ENCODE measurements around the gene CMBL.

CMBL gene

GRCh38 chr5:10308844-10309243 lies 1.1 kb upstream of the CMBL start:
- H3K4me1 Mint-ChIP-seq: peaks cover 7% of the 10 kb centered on the region
- H3K27ac Mint-ChIP-seq: no peak overlapping the region
- no peak for ATAC-seq (ENCODE audit: low read depth)
- DNase-seq (ENCODE audit: low spot score in 2 of 2): no peak
- peaks cover 2% of the 10 kb centered on the region for H3K36me3 Mint-ChIP-seq
- peak overlapping the region; percentile 14 for H3K4me3 Mint-ChIP-seq
- H3K27me3 Mint-ChIP-seq: peaks cover 25% of the 10 kb centered on the region
- no peaks in the 10 kb centered on the region for H3K9me3 Mint-ChIP-seq

DNA sequence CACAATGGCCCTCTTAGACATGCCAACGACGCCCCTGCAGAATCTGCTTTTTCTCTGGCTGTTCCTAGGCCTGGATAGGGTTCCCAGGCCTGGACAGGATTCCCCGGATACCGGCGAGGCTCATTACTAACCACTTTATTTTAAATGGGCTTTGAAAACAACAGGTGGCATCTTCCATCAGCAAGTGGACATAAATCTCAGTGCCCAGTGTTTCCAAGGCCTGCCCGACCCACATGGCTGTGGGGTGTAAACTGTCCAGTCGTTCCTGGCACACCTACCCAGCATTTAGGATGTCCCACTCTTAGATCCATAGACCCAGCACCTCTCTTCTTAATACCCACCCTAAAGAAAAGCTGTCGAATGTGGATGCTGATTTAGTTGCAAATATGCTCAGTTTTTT lies 896 bp downstream of the CMBL start:
- ATAC-seq (ENCODE audit: low read depth): no peak
- Mint-ChIP-seq H3K9me3 (no peaks in the 10 kb centered on the region), H3K27me3 (peaks cover 25% of the 10 kb centered on the region), H3K36me3 (peaks cover 2% of the 10 kb centered on the region), H3K4me3 (no peak overlapping the region), H3K27ac (no peak overlapping the region), H3K4me1 (peaks cover 7% of the 10 kb centered on the region)
- no peak for DNase-seq (ENCODE audit: low spot score in 2 of 2)

DNA sequence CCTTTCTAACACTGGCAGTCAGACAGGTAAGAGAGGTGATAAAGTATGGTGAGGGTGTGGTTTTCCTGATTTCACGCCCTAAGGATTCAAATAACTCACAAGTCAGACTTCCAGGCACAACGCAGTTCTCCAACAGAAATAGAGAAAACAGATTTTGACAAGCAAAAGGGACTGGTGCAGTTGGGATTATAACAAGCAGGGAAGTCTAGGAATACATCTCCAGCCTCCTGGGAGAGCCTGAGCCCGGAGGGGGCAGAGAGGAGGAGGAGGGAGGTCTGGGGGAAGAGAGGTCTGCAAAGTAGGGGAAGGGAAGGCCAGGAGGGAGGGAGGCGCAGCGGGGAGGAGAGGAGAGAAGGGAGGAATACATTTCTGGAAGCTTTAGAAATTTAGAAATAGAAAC lies 1.6 kb downstream of the CMBL start:
- peaks cover 22% of the 10 kb centered on the region for H3K27me3 Mint-ChIP-seq
- DNase-seq (ENCODE audit: low spot score in 2 of 2) (no peak), ATAC-seq (ENCODE audit: low read depth) (no peak)
- H3K27ac Mint-ChIP-seq: no peak overlapping the region
- peaks cover 7% of the 10 kb centered on the region for H3K4me1 Mint-ChIP-seq
- H3K4me3 Mint-ChIP-seq: peak overlapping the region; percentile 36
- no peaks in the 10 kb centered on the region for H3K9me3 Mint-ChIP-seq
- H3K36me3 Mint-ChIP-seq: peaks cover 2% of the 10 kb centered on the region

DNA sequence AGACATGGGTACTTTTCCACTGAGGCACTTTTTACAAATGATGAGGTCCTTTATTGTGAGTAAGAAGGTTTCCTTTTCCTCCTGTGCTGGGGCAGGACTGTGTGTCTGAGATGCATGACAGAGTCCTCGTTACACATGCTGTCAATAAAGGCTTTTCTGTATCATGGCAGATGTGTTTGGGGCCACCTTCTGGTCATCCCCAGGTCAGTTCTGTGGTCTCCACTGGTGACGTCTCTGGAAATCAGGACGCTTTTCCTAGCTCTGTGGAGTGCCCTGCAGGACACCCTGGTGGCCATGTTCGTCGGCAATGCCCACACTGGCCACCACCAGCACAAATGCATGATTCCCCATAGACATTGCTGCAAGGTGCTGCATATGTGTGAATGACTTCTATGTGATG lies 2.8 kb downstream of the CMBL start:
- no peak overlapping the region for H3K27ac Mint-ChIP-seq
- ATAC-seq (ENCODE audit: low read depth) (no peak), DNase-seq (ENCODE audit: low spot score in 2 of 2) (no peak)
- H3K36me3 Mint-ChIP-seq: peaks cover 2% of the 10 kb centered on the region
- peaks cover 7% of the 10 kb centered on the region for H3K4me1 Mint-ChIP-seq
- H3K9me3 Mint-ChIP-seq: no peaks in the 10 kb centered on the region
- H3K4me3 Mint-ChIP-seq: no peak overlapping the region
- peaks cover 23% of the 10 kb centered on the region for H3K27me3 Mint-ChIP-seq

DNA sequence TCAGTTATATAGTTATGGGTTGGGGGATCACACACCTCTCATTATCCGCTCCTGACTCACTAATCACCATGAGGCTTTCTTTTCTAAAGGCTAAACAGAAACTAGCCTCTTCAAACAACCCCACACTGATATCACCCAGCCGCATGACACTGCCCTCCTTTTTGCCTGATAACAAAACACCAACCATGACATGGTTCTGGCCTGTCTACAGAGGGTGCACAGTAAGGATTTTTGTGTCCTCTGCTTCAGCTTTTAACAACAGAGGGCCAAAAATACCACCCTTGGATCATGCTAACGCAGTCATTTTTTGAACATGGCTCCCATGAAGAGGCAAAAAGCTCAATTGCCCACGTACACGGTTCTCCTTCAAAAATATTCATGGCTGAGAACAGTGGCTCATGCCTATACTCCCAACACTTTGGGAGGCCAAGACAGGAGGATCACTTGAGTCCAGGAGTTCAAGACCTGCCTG lies 4.0 kb downstream of the CMBL start:
- Mint-ChIP-seq H3K9me3 (no peaks in the 10 kb centered on the region), H3K27me3 (peaks cover 22% of the 10 kb centered on the region), H3K36me3 (peaks cover 2% of the 10 kb centered on the region), H3K27ac (no peak overlapping the region), H3K4me1 (peaks cover 7% of the 10 kb centered on the region), H3K4me3 (no peak overlapping the region)
- DNase-seq (ENCODE audit: low spot score in 2 of 2) (no peak), ATAC-seq (ENCODE audit: low read depth) (no peak)

GRCh38 chr5:10303201-10303600 lies 4.5 kb downstream of the CMBL start:
- DNase-seq (ENCODE audit: low spot score in 2 of 2): no peak
- peaks cover 7% of the 10 kb centered on the region for H3K4me1 Mint-ChIP-seq
- no peaks in the 10 kb centered on the region for H3K9me3 Mint-ChIP-seq
- H3K36me3 Mint-ChIP-seq: peaks cover 2% of the 10 kb centered on the region
- no peak for ATAC-seq (ENCODE audit: low read depth)
- H3K27me3 Mint-ChIP-seq: peaks cover 19% of the 10 kb centered on the region
- no peak overlapping the region for H3K27ac Mint-ChIP-seq
- H3K4me3 Mint-ChIP-seq: no peak overlapping the region

GRCh38 chr5:10301842-10302610 lies 5.7 kb downstream of the CMBL start:
- DNase-seq (ENCODE audit: low spot score in 2 of 2) (no peak), ATAC-seq (ENCODE audit: low read depth) (no peak)
- Mint-ChIP-seq H3K27me3 (peaks cover 17% of the 10 kb centered on the region), H3K36me3 (no peaks in the 10 kb centered on the region), H3K4me1 (peaks cover under 1% of the 10 kb centered on the region), H3K4me3 (no peak overlapping the region), H3K27ac (no peak overlapping the region), H3K9me3 (no peaks in the 10 kb centered on the region)

GRCh38 chr5:10301266-10301665 lies 6.4 kb downstream of the CMBL start:
- H3K4me3 Mint-ChIP-seq: no peak overlapping the region
- no peaks in the 10 kb centered on the region for H3K4me1 Mint-ChIP-seq
- H3K9me3 Mint-ChIP-seq: no peaks in the 10 kb centered on the region

DNA sequence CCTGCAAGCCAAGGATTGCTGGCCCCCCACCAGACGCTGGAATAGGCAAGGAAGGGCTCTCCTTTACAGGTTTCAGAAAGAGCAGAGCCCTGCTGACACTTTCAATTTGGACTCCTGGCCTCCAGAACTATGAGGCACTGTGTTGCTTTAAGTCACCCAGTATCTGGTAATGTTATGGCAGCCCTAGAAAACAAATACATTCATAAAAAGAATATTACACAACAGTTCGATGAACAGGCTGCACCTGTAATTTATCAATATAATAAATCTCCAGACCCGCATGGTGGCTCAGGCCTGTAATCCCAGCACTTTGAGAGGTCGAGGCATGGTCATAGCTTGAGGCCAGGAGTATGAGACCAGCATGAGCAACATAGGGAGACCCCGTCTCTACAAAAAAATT lies 7.5 kb downstream of the CMBL start:
- Mint-ChIP-seq H3K36me3 (no peaks in the 10 kb centered on the region), H3K27me3 (peaks cover 13% of the 10 kb centered on the region), H3K4me3 (no peak overlapping the region), H3K9me3 (no peaks in the 10 kb centered on the region), H3K27ac (no peak overlapping the region), H3K4me1 (no peaks in the 10 kb centered on the region)
- DNase-seq (ENCODE audit: low spot score in 2 of 2) (no peak), ATAC-seq (ENCODE audit: low read depth) (no peak)

More at GRCh38 chr5:10301266-10301665, 6.4 kb downstream of the CMBL start:
- Mint-ChIP-seq H3K27me3 (peaks cover 18% of the 10 kb centered on the region), H3K27ac (no peak overlapping the region), H3K36me3 (no peaks in the 10 kb centered on the region)
- DNase-seq (ENCODE audit: low spot score in 2 of 2) (no peak), ATAC-seq (ENCODE audit: low read depth) (no peak)

DNA sequence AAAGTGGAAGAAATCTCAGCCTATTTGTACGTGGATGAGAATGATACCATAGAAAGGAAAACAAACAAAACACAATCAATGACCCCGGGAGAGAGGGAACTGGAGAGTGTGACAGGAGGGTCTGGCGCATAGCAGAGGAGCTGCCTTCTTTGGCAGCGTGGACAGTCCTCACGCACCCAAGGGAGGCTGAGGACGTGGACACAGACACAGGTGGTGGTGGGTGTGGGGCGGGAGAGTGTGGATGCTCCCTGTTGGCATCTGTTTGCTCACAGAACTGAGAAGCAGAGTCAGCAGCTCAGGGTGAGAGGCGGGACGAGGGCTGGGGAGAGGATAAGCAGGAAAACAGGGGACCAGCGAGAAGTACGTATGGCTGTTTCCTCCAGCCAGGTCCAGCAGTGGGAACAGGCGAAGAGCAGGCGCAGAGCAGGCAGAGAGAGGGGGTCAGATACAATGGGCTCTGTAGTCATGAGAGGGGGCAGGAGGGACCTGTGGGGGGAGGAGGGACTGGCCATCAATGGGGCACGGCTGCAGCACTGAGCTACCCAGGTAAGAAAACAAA lies 10.0 kb downstream of the CMBL start:
- Mint-ChIP-seq H3K9me3 (peaks cover 3% of the 10 kb centered on the region), H3K27ac (no peak overlapping the region), H3K4me1 (no peaks in the 10 kb centered on the region), H3K36me3 (peaks cover 3% of the 10 kb centered on the region), H3K4me3 (no peak overlapping the region), H3K27me3 (peaks cover 17% of the 10 kb centered on the region)
- no peak for DNase-seq (ENCODE audit: low spot score in 2 of 2)
- ATAC-seq (ENCODE audit: low read depth): no peak

- Mint-ChIP-seq H3K4me1 (no peaks in the 10 kb centered on the region), H3K27ac (no peak overlapping the region), H3K27me3 (peaks cover 17% of the 10 kb centered on the region), H3K36me3 (peaks cover 3% of the 10 kb centered on the region), H3K4me3 (no peak overlapping the region), H3K9me3 (peaks cover 3% of the 10 kb centered on the region)
- ATAC-seq (ENCODE audit: low read depth) (no peak), DNase-seq (ENCODE audit: low spot score in 2 of 2) (no peak)
These were observed 11.9 kb downstream of the CMBL start for GRCh38 chr5:10295619-10296326.

DNA sequence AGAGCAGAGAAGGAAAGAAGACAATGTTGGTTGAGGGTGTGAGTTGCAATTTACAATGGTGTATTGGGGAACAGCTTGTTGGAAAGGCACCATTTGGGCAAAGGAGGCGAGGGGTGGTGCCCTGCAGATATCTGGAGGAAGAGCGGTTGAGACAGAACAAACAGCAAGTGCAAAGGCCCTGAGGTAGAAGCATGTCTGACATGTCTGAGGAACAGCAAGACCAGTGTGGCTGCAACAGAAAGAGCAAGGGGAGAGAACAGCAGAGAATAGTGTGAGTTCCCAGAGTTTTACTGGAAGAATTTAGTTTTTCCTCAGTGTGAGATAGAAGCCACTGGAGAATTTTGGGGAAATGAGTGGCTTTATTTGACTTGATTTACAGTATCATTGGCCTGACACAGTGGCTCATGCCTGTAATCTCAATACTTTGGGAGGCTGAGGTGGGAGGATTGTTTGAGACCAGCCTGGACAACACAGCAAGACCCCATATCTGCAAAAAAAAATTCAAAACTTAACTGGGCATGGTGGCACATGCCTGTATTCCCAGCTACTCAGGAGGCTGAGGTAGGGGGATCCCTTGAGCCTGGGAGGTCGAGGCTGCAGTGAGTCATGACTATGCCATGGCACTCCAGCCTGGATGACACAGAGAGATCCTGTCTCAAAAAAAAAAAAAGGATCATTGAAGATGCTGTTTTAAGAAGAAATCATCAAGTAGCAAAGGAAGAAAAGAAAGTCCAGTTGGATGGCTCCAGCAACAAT lies 13.6 kb downstream of the CMBL start:
- no peak for ATAC-seq (ENCODE audit: low read depth)
- H3K27ac Mint-ChIP-seq: no peak overlapping the region

DNA sequence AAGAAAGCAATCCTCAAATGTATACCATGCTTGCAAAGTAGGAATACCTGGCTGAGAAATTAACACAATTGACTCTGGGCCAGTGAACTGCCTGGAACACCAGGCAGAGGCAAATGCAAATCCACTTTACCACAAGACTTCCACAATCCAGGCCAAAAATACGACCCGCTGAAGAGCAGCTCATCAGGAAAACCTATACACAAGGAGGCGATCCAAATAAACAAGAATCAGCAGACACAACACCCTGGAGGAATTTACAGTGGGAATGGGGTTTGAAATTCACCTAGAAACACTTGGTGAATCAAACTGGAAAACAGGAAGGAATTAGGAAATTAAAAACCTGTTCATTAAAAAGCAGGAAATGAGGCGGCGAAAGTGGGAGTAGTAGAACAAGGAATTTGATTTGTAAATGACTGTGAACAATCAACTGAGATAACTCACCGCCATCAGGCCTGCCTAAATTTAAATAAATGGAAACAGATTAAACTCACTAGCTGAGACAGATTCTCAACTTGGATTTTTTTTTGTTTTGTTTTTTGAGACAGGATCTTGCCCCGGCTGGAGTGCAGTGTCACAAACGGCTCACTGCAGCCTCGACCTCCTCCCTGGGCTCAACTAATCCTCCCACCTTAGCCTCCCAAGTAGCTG lies 15.9 kb downstream of the CMBL start:
- Mint-ChIP-seq H3K4me1 (no peaks in the 10 kb centered on the region), H3K36me3 (peaks cover 3% of the 10 kb centered on the region), H3K27me3 (peaks cover 13% of the 10 kb centered on the region), H3K4me3 (no peak overlapping the region), H3K27ac (no peak overlapping the region), H3K9me3 (peaks cover 3% of the 10 kb centered on the region)
- ATAC-seq (ENCODE audit: low read depth) (no peak), DNase-seq (ENCODE audit: low spot score in 2 of 2) (no peak)

More for the DNA sequence above, 13.6 kb downstream of the CMBL start:
- DNase-seq (ENCODE audit: low spot score in 2 of 2): no peak
- Mint-ChIP-seq H3K4me1 (no peaks in the 10 kb centered on the region), H3K36me3 (peaks cover 3% of the 10 kb centered on the region), H3K27me3 (peaks cover 15% of the 10 kb centered on the region), H3K9me3 (peaks cover 3% of the 10 kb centered on the region), H3K4me3 (no peak overlapping the region)

Data from memory B cell (primary cell).